Stomach smooth muscle (tissue), 2 donors: ENCODE measurements around the gene TAF3.
A peak's percentile ranks its signal among the peaks of the same experiment; 100 is the strongest.

Experiments
- H3K27ac ChIP-seq: one replicate; pipeline ENCODE4 v1.7.0; 2013; ENCODE audit warnings: mild to moderate bottlenecking, low read length, inconsistent platforms
- H3K27me3 ChIP-seq, 2 donors: one replicate each; pipeline ENCODE4 v1.7.0; 2013; ENCODE audit warnings: low read length in 2 of 2; ENCODE audit not compliant: insufficient read depth in 2 of 2, control insufficient read depth in 1 of 2
- H3K36me3 ChIP-seq, 2 donors: one replicate each; pipeline ENCODE4 v1.7.0; 2013; ENCODE audit warnings: low read length in 2 of 2; ENCODE audit not compliant: control insufficient read depth in 2 of 2, insufficient read depth in 2 of 2
- H3K4me1 ChIP-seq: one replicate; pipeline ENCODE4 v1.7.0; 2013; ENCODE audit warnings: low read length; ENCODE audit not compliant: control insufficient read depth, insufficient read depth
- H3K4me3 ChIP-seq, 2 donors: one replicate each; pipeline ENCODE4 v1.7.0; 2013; ENCODE audit warnings: low read length in 2 of 2
- H3K9ac ChIP-seq, 2 donors: one replicate each; pipeline ENCODE4 v1.7.0; 2013; ENCODE audit warnings: low read length in 2 of 2, mild to moderate bottlenecking in 1 of 2
- H3K9me3 ChIP-seq, 2 donors: one replicate each; pipeline ENCODE4 v1.7.0; 2013; ENCODE audit warnings: low read length in 2 of 2; ENCODE audit not compliant: control insufficient read depth in 2 of 2
- donor health status: healthy.
- donor health status: Pancreatic carcinoma.

TAF3 gene

DNA sequence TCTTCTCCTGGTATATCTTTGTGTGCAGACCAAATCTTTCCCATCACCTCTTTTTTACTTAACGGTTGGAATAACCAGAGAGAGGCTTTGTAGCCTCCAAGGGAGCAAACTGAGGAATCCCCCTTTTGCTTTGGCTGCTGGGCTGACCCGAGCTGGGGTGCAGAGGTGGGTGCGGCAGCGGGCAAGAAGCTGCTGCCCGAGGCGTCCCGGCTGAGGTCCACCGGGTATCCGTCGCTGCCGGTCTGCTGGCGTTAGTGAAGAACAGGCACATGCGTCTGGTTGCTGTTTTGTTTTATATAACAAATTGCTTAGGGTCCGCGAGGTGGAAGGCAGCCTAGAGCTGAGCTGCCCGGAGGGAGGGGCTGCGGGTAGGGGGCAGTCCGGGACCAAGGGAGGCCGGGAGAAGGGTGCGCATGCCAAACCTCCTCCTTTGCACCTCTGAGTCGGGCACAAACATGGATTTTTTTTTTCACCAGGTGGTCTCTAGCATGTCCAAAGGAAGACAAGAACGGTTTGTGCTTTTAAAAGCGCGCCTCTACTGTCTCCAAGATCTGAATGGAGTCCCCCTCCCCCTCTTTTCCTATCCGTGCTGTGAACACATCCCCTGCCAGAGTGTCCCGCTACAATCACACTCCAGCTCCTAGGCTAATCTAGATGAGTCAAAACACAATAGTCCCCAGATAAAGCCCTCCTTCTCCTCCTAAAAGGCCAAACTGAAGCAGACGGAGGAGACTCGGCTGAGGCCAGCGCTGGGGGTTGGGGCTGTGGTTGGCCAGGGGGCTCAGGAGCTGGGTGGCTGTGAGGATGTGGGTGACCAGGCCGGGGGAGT, 229.4 kb downstream of the TAF3 start:
- H3K27ac ChIP-seq: no peak overlapping the region
- H3K4me3 ChIP-seq: no peak overlapping the region
- H3K27me3 ChIP-seq: peaks cover 71 to 96% of the 10 kb centered on the region in 2 donors
- peaks cover 42% of the 10 kb centered on the region for H3K4me1 ChIP-seq
- H3K9ac ChIP-seq: no peak overlapping the region
- no peaks in the 10 kb centered on the region for H3K9me3 ChIP-seq
- H3K36me3 ChIP-seq: no peaks in the 10 kb centered on the region

DNA sequence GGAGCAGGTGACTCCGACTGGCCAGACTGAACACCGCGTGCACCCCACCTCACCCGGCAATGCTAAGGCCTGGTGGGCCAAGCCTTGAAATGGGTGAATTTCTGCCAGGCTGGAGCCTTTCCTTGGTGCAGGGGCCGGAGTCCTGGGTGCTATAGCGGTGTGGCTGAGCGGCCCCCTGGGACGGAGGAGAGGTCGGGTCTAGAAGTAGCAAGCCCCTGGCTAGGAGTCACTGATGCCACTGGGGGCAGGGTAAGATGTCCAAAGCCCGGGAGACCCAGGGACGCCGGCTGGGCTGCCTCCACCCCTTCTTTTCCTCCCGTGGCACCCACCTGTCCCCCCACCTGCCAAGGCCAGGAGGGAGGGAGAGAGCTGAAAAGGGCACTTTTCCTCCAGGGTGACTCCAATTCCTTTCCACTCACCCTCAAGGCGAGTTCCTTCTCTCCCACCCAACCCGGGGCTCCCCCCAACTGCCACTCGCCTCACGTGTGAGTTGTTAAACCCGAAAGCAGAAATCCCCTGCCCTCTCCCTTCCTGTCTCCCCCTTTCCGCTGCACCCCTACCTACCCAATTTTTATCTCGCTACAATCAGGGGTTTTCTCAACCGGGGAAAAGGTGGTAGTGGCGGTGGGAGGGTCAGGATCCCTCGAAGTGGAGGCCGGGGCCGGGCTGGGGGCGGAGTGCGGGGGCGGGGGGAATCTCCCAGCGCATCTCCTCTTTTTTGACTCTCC, 230.1 kb downstream of the TAF3 start:
- no peak overlapping the region for H3K27ac ChIP-seq
- peaks cover 69 to 97% of the 10 kb centered on the region in 2 donors for H3K27me3 ChIP-seq
- H3K4me1 ChIP-seq: peaks cover 48% of the 10 kb centered on the region
- H3K9me3 ChIP-seq: no peaks in the 10 kb centered on the region
- H3K4me3 ChIP-seq: no peak overlapping the region
- no peaks in the 10 kb centered on the region for H3K36me3 ChIP-seq
- H3K9ac ChIP-seq: no peak overlapping the region

GRCh38 chr10:8049045-8049864, 230.9 kb downstream of the TAF3 start:
- Histone ChIP-seq H3K27me3 (peaks cover 68 to 98% of the 10 kb centered on the region in 2 donors), H3K9ac (no peak overlapping the region), H3K4me1 (peaks cover 56% of the 10 kb centered on the region), H3K36me3 (no peaks in the 10 kb centered on the region), H3K4me3 (peak overlapping the region in 1 of 2 donors; percentile 64), H3K9me3 (no peaks in the 10 kb centered on the region), H3K27ac (no peak overlapping the region)

DNA sequence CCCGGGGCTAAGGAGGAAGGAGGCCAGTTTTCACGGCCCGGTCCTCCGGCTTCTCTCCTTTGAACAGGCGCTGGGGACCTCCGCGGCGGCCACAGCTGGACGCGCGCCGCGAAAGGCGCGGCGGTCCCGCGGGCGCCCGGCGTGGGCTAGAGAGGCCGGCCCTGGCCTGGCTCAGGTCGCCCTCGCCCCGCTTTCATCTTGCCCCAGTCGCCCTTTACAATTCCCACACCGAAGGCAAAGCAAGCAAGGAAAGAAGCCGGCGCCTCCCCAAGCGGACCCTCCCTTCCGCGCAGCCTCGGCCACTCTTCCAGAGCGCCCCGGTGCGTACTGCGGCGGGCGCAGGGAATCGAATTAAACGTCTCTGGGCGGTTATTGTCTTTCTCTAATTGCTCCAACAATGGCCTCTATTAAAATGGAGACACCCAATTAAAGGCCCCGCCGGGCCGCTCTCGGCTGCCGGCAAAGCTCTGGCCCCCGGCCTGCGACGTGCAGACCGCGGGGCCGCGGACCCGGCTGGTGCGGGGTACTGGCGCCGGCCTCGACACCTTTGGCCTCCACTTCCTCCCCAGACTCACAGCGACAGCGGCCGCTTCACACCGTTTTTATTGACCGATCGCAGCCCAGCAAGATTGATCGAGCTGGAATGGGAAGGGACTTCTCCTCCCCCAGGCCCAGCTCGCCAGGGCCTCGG, 231.7 kb downstream of the TAF3 start:
- Histone ChIP-seq H3K36me3 (no peaks in the 10 kb centered on the region), H3K4me1 (peaks cover 53% of the 10 kb centered on the region), H3K27me3 (peaks cover 62 to 97% of the 10 kb centered on the region in 2 donors), H3K4me3 (peak overlapping the region; percentile 49 to 64), H3K27ac (no peak overlapping the region), H3K9ac (no peak overlapping the region), H3K9me3 (no peaks in the 10 kb centered on the region)

GRCh38 chr10:8050556-8051108, 232.3 kb downstream of the TAF3 start:
- Histone ChIP-seq H3K27ac (no peak overlapping the region), H3K4me1 (peaks cover 49% of the 10 kb centered on the region), H3K27me3 (peaks cover 59 to 97% of the 10 kb centered on the region in 2 donors), H3K9ac (no peak overlapping the region), H3K4me3 (peak overlapping the region; percentile 49 to 64), H3K9me3 (no peaks in the 10 kb centered on the region), H3K36me3 (no peaks in the 10 kb centered on the region)

DNA sequence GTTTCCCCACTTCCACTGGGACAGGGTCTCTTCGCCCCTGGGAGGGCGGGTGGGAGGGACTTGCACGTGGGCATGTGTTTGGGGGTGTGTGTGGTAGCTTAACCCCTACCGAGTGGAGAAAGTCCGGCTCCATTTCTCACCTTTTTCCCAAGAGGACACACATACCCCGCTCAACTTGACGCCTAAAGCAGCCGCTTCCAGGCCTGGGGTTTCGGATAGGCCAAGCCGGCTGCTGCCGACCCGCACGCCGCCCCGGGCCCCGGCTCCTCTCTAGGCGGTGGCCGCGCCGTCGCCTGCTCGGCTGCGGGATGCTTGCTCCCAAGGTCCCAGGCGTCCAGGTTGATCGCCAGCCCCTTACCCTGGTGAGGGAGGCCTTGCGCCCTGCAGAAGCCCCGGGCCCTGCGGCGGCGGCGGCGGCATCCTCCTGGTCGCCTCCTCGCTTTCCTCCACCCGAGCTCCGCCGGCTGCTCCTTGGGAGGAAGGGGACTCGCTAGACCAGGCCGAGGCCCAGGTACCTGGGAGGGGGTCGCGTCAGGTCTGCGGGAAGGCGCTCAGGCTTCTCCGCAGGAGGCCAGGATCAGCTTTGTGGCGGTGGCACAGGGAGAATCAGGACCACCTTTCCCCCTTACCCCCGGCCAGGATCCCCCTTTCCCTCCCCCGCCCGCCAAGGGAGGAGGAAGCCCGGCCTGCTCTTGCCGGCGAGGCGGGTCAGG, 233.0 kb downstream of the TAF3 start:
- Histone ChIP-seq H3K36me3 (no peaks in the 10 kb centered on the region), H3K4me1 (peaks cover 45% of the 10 kb centered on the region), H3K9ac (no peak overlapping the region), H3K4me3 (no peak overlapping the region), H3K9me3 (no peaks in the 10 kb centered on the region), H3K27me3 (peaks cover 53 to 97% of the 10 kb centered on the region in 2 donors), H3K27ac (no peak overlapping the region)

- Histone ChIP-seq H3K36me3 (no peaks in the 10 kb centered on the region), H3K9ac (no peak overlapping the region), H3K27ac (no peak overlapping the region), H3K27me3 (peaks cover 47 to 95% of the 10 kb centered on the region in 2 donors), H3K9me3 (no peaks in the 10 kb centered on the region), H3K4me1 (peaks cover 45% of the 10 kb centered on the region), H3K4me3 (no peak overlapping the region)
These were observed 233.5 kb downstream of the TAF3 start for GRCh38 chr10:8051851-8052257.

DNA sequence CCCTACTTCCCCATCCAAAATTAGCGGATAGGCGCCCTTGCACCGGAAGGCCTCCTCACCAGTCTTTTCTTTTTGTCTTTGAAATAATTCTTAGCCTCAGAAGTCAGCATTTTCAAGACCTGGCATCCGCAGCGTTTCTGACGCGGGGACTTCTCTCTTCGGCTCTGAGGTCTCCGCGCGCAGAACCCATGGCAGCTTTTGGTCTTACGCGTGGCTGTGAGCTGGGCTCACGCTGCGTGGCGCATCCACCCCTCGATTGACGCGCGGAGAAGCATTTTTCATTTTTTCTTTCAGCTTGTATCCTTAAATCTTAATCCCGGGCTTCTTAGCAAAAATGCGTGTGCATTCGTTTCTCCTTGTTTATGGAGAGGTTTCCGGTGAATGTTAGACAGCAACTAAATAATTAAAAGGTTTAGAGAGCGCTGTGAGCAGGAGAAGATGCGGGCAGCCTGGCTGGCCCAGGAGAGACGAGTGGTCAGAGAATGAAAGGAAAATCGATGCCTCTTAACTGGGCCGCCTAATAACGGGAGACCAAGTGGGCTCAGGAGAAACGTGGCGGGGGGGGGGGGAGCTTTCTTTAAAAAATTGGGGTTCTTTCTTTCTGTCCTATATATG, 234.1 kb downstream of the TAF3 start:
- Histone ChIP-seq H3K36me3 (no peaks in the 10 kb centered on the region), H3K4me1 (peaks cover 45% of the 10 kb centered on the region), H3K4me3 (no peak overlapping the region), H3K27ac (no peak overlapping the region), H3K27me3 (peaks cover 46 to 92% of the 10 kb centered on the region in 2 donors), H3K9me3 (no peaks in the 10 kb centered on the region), H3K9ac (no peak overlapping the region)

- Histone ChIP-seq H3K36me3 (no peaks in the 10 kb centered on the region), H3K9ac (no peak overlapping the region), H3K27me3 (peaks cover 46 to 89% of the 10 kb centered on the region in 2 donors), H3K4me3 (peak overlapping the region in 1 of 2 donors; percentile 47), H3K4me1 (peaks cover 45% of the 10 kb centered on the region), H3K9me3 (no peaks in the 10 kb centered on the region), H3K27ac (no peak overlapping the region)
These were observed 234.7 kb downstream of the TAF3 start for GRCh38 chr10:8052956-8053445.
